ENCODE data around the gene SPTBN5. TPM values are rescaled to one million over a fixed set of nuclear protein-coding genes. Genes with fewer than 3 reads are reported as not detected.

Gene SPTBN5
- total RNA-seq, 1 donor from 2014 or later: 3.2 TPM

DNA sequence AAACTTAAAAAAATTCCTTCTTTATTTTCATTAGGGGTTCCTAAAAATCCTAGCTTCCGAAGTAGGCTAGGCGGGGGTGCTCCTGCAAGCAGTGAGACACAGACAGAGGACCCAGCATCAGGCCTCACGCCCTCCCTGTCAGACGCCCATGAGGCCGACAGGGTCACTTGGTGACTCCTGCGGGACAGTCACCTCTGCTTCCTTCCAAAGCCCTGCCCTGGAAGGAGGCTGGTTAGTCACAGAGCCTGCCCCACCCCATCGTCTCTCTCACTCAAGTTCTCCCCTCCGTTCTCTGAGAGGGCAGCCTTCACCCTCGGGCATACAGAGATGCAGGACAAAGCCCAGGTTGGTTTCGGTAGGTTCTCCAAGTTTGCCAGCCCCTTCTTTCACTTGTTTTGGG is 39.9 kb upstream of the SPTBN5 start:
- Mint-ChIP-seq H3K27ac (ENCODE audit: unreplicated experiment) (no peak overlapping the region), H3K4me1 (ENCODE audit: unreplicated experiment) (peaks cover 73% of the 10 kb centered on the region), H3K27me3 (ENCODE audit: unreplicated experiment) (no peaks in the 10 kb centered on the region), H3K9me3 (ENCODE audit: unreplicated experiment) (no peaks in the 10 kb centered on the region), H3K36me3 (ENCODE audit: unreplicated experiment) (peaks cover 9% of the 10 kb centered on the region), H3K4me3 (ENCODE audit: unreplicated experiment) (no peak overlapping the region)
- TF ChIP-seq, protein P1, sequence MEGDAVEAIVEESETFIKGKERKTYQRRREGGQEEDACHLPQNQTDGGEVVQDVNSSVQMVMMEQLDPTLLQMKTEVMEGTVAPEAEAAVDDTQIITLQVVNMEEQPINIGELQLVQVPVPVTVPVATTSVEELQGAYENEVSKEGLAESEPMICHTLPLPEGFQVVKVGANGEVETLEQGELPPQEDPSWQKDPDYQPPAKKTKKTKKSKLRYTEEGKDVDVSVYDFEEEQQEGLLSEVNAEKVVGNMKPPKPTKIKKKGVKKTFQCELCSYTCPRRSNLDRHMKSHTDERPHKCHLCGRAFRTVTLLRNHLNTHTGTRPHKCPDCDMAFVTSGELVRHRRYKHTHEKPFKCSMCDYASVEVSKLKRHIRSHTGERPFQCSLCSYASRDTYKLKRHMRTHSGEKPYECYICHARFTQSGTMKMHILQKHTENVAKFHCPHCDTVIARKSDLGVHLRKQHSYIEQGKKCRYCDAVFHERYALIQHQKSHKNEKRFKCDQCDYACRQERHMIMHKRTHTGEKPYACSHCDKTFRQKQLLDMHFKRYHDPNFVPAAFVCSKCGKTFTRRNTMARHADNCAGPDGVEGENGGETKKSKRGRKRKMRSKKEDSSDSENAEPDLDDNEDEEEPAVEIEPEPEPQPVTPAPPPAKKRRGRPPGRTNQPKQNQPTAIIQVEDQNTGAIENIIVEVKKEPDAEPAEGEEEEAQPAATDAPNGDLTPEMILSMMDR (IDR thresholded peaks at IDR 0.05): no peak
- DNase-seq (ENCODE audit: extremely low spot score, unreplicated experiment): no peak

DNA sequence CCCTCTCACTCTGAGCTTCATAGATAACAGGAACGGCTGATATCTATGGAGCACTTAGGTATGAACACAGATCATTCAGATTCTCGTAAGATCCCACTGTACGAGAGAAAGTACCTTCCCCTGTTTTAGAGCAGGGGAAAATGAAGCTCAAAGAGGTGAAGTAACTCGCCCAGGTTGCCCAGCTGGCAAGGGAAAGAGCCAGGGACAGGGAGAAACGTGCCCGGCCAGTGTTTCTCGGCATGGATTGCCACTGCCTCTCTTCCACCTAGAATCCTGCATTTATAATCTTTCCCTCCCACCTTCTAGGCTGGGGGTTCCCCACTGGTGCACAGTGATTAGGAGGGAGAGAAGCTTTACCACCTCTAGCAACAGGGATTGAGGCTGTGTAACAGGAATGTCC is 39.5 kb upstream of the SPTBN5 start:
- Mint-ChIP-seq H3K27me3 (ENCODE audit: unreplicated experiment) (no peaks in the 10 kb centered on the region), H3K4me3 (ENCODE audit: unreplicated experiment) (no peak overlapping the region), H3K9me3 (ENCODE audit: unreplicated experiment) (no peaks in the 10 kb centered on the region), H3K27ac (ENCODE audit: unreplicated experiment) (no peak overlapping the region), H3K36me3 (ENCODE audit: unreplicated experiment) (peaks cover 9% of the 10 kb centered on the region), H3K4me1 (ENCODE audit: unreplicated experiment) (peaks cover 77% of the 10 kb centered on the region)
- TF ChIP-seq, protein P1 (IDR thresholded peaks at IDR 0.05): no peak
- DNase-seq (ENCODE audit: extremely low spot score, unreplicated experiment): no peak

GRCh38 chr15:41932511-41933289 is 38.8 kb upstream of the SPTBN5 start:
- Mint-ChIP-seq H3K4me1 (ENCODE audit: unreplicated experiment) (peaks cover 83% of the 10 kb centered on the region), H3K9me3 (ENCODE audit: unreplicated experiment) (no peaks in the 10 kb centered on the region), H3K27me3 (ENCODE audit: unreplicated experiment) (no peaks in the 10 kb centered on the region), H3K4me3 (ENCODE audit: unreplicated experiment) (no peak overlapping the region), H3K27ac (ENCODE audit: unreplicated experiment) (no peak overlapping the region), H3K36me3 (ENCODE audit: unreplicated experiment) (peaks cover 9% of the 10 kb centered on the region)
- no peak for DNase-seq (ENCODE audit: extremely low spot score, unreplicated experiment)
- TF ChIP-seq, protein P1 (IDR thresholded peaks at IDR 0.05): no peak

DNA sequence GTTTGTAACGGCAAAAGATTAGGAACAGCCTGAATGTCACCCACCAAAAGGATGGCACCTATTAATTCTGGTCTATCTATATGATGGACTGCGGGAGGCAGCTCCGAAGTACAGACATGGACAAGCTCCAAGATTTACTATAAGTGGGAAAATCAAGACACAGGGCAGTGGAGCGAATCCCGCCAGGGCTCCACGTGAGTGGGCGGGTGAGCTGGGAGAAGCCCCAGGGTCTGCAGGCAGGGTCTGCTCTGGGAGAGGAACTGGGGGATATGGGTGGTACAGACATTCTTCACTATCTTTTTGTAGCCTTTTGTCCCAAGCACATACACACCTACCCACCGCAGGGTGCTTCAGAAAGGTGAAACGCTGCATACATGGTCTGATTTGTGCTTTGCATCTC is 38.2 kb upstream of the SPTBN5 start:
- H3K4me1 Mint-ChIP-seq (ENCODE audit: unreplicated experiment): peaks cover 84% of the 10 kb centered on the region

DNA sequence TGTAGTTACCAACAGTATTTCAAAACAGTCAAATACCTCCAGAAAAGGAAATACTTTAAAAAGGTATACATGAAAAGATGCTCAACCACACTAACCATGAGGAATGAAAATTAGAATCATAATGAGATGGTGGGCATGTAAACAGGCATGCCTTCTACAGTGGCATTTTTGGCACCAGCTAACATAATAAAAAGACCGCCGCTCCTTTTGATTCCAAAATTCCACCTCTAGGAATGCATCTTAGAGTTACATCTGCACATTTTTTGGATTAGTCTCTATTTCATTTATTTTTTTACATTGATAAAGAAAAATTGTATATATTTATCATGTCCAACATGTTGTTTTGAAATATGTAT is 37.0 kb upstream of the SPTBN5 start:
- DNase-seq (ENCODE audit: extremely low spot score, unreplicated experiment): no peak
- H3K9me3 Mint-ChIP-seq (ENCODE audit: unreplicated experiment): no peaks in the 10 kb centered on the region
- peaks cover 13% of the 10 kb centered on the region for H3K36me3 Mint-ChIP-seq (ENCODE audit: unreplicated experiment)
- peaks cover 83% of the 10 kb centered on the region for H3K4me1 Mint-ChIP-seq (ENCODE audit: unreplicated experiment)
- TF ChIP-seq, protein P1 (IDR thresholded peaks at IDR 0.05): no peak
- H3K4me3 Mint-ChIP-seq (ENCODE audit: unreplicated experiment): no peak overlapping the region
- no peak overlapping the region for H3K27ac Mint-ChIP-seq (ENCODE audit: unreplicated experiment)
- H3K27me3 Mint-ChIP-seq (ENCODE audit: unreplicated experiment): no peaks in the 10 kb centered on the region

More for the DNA sequence above, 38.2 kb upstream of the SPTBN5 start:
- no peak for DNase-seq (ENCODE audit: extremely low spot score, unreplicated experiment)
- no peak overlapping the region for H3K27ac Mint-ChIP-seq (ENCODE audit: unreplicated experiment)
- H3K4me3 Mint-ChIP-seq (ENCODE audit: unreplicated experiment): no peak overlapping the region
- TF ChIP-seq, protein P1 (IDR thresholded peaks at IDR 0.05): no peak
- no peaks in the 10 kb centered on the region for H3K27me3 Mint-ChIP-seq (ENCODE audit: unreplicated experiment)
- peaks cover 12% of the 10 kb centered on the region for H3K36me3 Mint-ChIP-seq (ENCODE audit: unreplicated experiment)
- no peaks in the 10 kb centered on the region for H3K9me3 Mint-ChIP-seq (ENCODE audit: unreplicated experiment)
